GM18505 (cell line): ENCODE data around the gene CHKB.

Experiments used
- ATAC-seq: cut with Tn5 transposase; IDR thresholded peaks from one replicate; pipeline ENCODE4 v1.9.1; 2021; ENCODE audit not compliant: unreplicated experiment
- POLR2A ChIP-seq: IDR thresholded peaks from 4 replicates; pipeline ENCODE4 v1.6.1; 2011; ENCODE audit warnings: borderline replicate concordance; ENCODE audit not compliant: insufficient read depth, insufficient read length; ENCODE audit errors: extremely low read depth

CHKB gene

DNA sequence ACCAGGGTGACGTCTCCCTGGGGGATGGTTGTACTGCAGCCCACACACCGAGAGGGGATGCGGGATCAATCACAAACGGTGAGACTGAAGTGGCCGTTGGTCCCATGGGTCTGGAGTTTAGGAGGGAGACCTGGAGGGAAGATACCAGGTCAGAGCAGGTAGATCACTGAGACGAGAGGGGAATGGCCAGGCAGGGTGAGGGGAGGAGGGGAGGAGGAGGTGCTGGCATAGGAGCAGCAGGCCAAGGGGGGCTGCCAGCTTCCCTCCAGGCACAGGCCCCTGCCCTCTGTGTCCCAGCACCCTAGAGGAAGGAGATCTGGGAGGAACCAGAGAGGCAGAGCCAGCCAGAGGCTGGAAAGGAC lies 25.0 kb upstream of the CHKB start:
- no peak for ATAC-seq

GRCh38 chr22:50606946-50607658 lies 24.5 kb upstream of the CHKB start:
- no peak for ATAC-seq
- TF ChIP-seq POLR2A: no peak

More for the DNA sequence above, 25.0 kb upstream of the CHKB start:
- TF ChIP-seq POLR2A: no peak

- ATAC-seq: no peak
- no peak for TF ChIP-seq POLR2A
These were observed 23.7 kb upstream of the CHKB start for GRCh38 chr22:50606165-50606945.

- ATAC-seq: no peak
- no peak for TF ChIP-seq POLR2A
These were observed 23.0 kb upstream of the CHKB start for GRCh38 chr22:50605613-50606074.

GRCh38 chr22:50605002-50605612 lies 22.5 kb upstream of the CHKB start:
- TF ChIP-seq POLR2A: no peak
- no peak for ATAC-seq

- no peak for TF ChIP-seq POLR2A
These were observed 21.8 kb upstream of the CHKB start for GRCh38 chr22:50604256-50605001.

GRCh38 chr22:50603511-50604255 lies 21.0 kb upstream of the CHKB start:
- ATAC-seq: no peak

More at GRCh38 chr22:50604256-50605001, 21.8 kb upstream of the CHKB start:
- no peak for ATAC-seq

DNA sequence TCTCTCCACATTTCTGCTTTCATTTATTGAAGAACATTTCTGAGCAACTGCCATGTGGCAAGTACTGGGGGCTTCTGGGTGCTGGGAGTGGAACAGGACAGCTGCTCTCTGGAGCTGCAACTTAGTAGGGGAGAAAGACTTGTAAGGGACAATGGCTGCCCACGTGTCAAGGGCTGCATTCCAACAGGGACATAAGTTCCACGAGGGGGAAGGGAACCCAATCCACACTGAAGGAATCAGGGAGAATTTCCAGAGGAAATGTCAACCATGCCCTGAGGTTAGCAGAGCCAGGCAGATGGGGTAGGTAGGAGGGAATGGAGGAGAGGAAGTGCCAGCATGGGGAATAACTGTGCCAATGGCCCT lies 19.7 kb upstream of the CHKB start:
- no peak for ATAC-seq
- no peak for TF ChIP-seq POLR2A

More at GRCh38 chr22:50603511-50604255, 21.0 kb upstream of the CHKB start:
- TF ChIP-seq POLR2A: no peak

DNA sequence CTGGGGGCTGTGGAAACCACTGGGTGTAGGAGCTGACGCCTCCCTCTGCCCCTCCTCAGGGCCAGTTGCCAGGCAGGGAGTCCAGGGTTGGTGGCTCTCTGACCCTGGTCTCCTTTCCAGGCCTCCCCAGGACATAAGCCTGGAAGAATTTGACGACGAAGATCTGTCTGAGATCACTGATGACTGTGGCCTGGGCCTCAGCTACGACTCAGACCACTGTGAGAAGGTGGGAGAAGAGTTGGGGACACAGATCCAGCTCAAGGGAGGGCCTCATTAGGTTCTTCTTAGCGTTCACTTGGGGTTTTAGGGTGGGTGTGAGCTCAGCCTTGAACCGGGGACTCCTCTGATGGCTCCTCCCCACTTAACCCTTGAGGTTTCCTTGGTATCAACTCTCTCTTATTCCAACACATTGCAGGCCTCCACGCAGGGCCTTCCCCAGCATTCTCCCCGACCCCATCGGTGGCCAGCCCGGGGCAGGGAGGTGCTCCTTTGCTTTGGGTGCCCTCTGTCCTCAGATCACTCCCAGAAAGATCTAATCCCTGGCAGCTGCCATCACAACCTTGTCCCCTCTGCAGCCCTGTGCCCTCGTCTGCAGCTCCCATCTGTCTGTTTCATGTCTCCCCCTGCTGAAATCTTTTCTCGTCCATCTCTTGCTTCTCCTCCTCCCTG lies 19.2 kb upstream of the CHKB start:
- ATAC-seq: no peak
- no peak for TF ChIP-seq POLR2A

- no peak for TF ChIP-seq POLR2A
- ATAC-seq: no peak
These were observed 18.5 kb upstream of the CHKB start for GRCh38 chr22:50600967-50601668.

DNA sequence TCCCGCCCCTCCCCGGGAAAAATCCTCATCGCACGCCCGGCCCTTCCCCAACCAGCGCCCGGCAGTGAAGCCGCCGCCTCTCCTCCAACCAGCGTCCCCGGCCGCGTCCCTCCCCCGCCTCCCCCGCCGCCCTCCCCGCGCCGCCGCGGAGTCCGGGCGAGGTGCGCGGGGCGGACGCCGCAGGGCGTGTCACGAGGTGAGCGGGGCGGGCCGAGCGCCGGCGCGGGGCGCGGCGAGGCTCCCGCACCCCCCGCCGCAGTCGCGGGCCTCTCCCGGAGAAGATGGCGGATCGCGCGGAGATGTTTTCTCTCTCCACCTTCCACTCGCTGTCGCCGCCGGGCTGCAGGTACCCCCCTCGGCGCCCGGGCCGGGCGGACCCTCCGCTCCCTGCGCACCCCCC lies 17.9 kb upstream of the CHKB start, which contains the start of gene MAPK8IP2:
Gene MAPK8IP2, plus strand, starts transcription at position 256 of the 400 bp plus-strand sequence. Its CDS starts 26 bp downstream, at position 282.
- ATAC-seq: no peak
- no peak for TF ChIP-seq POLR2A
